Thyroid gland (tissue), 4 donors: ENCODE measurements around the gene MPPED2. TPM values are rescaled to one million over a fixed set of nuclear protein-coding genes. Genes with fewer than 3 reads are reported as not detected.

Source experiments
- DNase-seq, 2 donors: peaks; one replicate each; pipeline ENCODE4 v3.0.0-alpha.2; 2019
- H3K27ac ChIP-seq, 3 donors: fragments of 200-600 bp; sonication (generic); 1 replicate in 2 of 3; 2 replicates in 1 of 3; pipeline ENCODE4 v1.5.1; 2016 to 2019; ENCODE audit warnings: mild to moderate bottlenecking in 1 of 3, moderate library complexity in 1 of 3
- H3K27me3 ChIP-seq: fragments of 200-600 bp; sonication (generic); one replicate; pipeline ENCODE4 v1.5.1; 2019
- H3K36me3 ChIP-seq, 2 donors: fragments of 200-600 bp; sonication (generic); one replicate each; pipeline ENCODE4 v1.5.1; 2016 to 2019
- H3K4me1 ChIP-seq, 2 donors: fragments of 200-600 bp; sonication (generic); one replicate each; pipeline ENCODE4 v1.5.1; 2017 to 2019
- H3K4me3 ChIP-seq, 3 donors: fragments of 200-600 bp; sonication (generic); replicated peaks in 1 of 3; 1 replicate in 2 of 3; 2 replicates in 1 of 3; pipeline ENCODE4 v1.5.1; 2016; ENCODE audit warnings: mild to moderate bottlenecking in 1 of 3
- H3K9me3 ChIP-seq: fragments of 200-600 bp; sonication (generic); one replicate; pipeline ENCODE4 v1.5.1; 2017
- POLR2A ChIP-seq, 2 donors: fragments of 450-650 bp; IDR thresholded peaks; one replicate each; pipeline ENCODE4 v1.6.1; 2017; ENCODE audit warnings: antibody characterized with exemption in 2 of 2, mild to moderate bottlenecking in 2 of 2, moderate library complexity in 1 of 2
- WGBS, 2 donors: methylation state at CpG; one replicate each; pipeline ENCODE4 v1.1.5; 2017; 5-methylcytosine and 5-hydroxymethylcytosine counted together
- intact Hi-C: fragments of 100-400 bp; cut with DNase I; formaldehyde crosslinking; loops from one replicate; pipeline ENCODE4 v1.15.1; 2023
- total RNA-seq, 4 donors: library from RNA; depleted of rRNA; stranded (reverse); fragments of >200 nt; gene quantifications; one replicate each; pipeline ENCODE4 v1.2.3, GENCODE V29; 2016
- TF ChIP-seq, protein P1 (sequence below), 6 experiments: fragments of 200-600 bp in 3 of 6; fragments of 450-650 bp in 3 of 6; sonication (generic) in 3 of 6; IDR thresholded peaks; one replicate each; pipeline ENCODE4 v1.5.1; 2016 to 2019; ENCODE audit warnings: antibody characterized with exemption in 6 of 6, mild to moderate bottlenecking in 2 of 6, inconsistent platforms in 1 of 6, moderate library complexity in 1 of 6

The MPPED2 gene
- total RNA-seq, 4 donors from 2014 or later = 35.5 to 103 (median 75.0) TPM

GRCh38 chr11:30617762-30618161 lies 31.6 kb upstream of the MPPED2 start:
- H3K4me3 ChIP-seq = no peak overlapping the region
- no peak overlapping the region for H3K27ac ChIP-seq
- intact Hi-C loops = no loop called here
- no peak for DNase-seq
- no peaks in the 10 kb centered on the region for H3K36me3 ChIP-seq
- no peaks in the 10 kb centered on the region for H3K9me3 ChIP-seq
- H3K27me3 ChIP-seq = no peaks in the 10 kb centered on the region
- no peaks in the 10 kb centered on the region for H3K4me1 ChIP-seq
- TF ChIP-seq, protein P1, sequence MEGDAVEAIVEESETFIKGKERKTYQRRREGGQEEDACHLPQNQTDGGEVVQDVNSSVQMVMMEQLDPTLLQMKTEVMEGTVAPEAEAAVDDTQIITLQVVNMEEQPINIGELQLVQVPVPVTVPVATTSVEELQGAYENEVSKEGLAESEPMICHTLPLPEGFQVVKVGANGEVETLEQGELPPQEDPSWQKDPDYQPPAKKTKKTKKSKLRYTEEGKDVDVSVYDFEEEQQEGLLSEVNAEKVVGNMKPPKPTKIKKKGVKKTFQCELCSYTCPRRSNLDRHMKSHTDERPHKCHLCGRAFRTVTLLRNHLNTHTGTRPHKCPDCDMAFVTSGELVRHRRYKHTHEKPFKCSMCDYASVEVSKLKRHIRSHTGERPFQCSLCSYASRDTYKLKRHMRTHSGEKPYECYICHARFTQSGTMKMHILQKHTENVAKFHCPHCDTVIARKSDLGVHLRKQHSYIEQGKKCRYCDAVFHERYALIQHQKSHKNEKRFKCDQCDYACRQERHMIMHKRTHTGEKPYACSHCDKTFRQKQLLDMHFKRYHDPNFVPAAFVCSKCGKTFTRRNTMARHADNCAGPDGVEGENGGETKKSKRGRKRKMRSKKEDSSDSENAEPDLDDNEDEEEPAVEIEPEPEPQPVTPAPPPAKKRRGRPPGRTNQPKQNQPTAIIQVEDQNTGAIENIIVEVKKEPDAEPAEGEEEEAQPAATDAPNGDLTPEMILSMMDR (IDR thresholded peaks at IDR 0.05) = no peak
- no peak for TF ChIP-seq POLR2A (IDR thresholded peaks at IDR 0.05)

DNA sequence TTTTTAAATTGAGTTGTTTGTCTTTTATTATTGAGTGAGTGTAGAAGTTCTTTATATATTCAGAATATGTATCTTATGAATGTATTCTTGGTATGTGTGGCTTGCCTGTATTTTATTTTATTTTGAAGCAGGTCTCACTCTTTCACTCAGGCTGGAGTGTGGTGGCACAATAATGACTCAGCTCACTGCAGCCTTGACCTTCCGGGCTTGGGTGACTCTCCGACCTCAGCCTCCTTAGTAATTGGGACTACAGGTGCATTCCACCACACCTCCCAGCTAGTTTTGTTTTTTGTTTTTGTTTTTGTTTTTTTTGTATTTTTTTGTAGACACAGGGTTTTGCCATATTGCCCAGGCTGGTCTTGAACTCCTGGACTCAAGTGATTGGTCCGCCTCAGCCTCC lies 24.5 kb upstream of the MPPED2 start:
- 92 to 95% methylated on average over 3 of the region's 3 CpGs for WGBS, 2 donors
- no peak overlapping the region for H3K27ac ChIP-seq
- DNase-seq = no peak
- no peaks in the 10 kb centered on the region for H3K9me3 ChIP-seq
- H3K4me1 ChIP-seq = no peaks in the 10 kb centered on the region
- H3K27me3 ChIP-seq = no peaks in the 10 kb centered on the region
- intact Hi-C loops = no loop called here
- no peak for TF ChIP-seq POLR2A (IDR thresholded peaks at IDR 0.05)
- TF ChIP-seq, protein P1 (IDR thresholded peaks at IDR 0.05) = no peak
- H3K4me3 ChIP-seq = no peak overlapping the region
- no peaks in the 10 kb centered on the region for H3K36me3 ChIP-seq

DNA sequence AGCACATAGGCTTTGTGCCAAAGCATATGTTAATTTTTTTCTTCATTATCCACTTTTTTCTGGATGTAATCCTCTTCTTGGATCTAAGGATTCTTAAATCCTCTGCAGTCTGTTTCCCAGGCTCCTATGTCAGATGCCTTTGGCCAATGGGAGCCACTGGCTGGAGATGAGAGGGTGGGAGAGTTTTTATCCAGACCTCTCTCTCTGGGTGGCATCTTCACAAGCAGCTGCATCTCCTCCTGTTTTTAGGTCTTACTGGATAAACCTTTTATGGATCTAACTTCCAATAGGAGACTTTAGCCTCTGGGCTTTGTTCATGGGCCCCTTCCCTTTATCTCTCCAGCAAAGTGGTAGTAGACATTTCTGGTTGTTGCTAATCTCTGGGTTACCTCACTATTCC lies 22.4 kb upstream of the MPPED2 start:
- no peak for DNase-seq
- H3K4me3 ChIP-seq = no peak overlapping the region
- no peaks in the 10 kb centered on the region for H3K9me3 ChIP-seq
- no peaks in the 10 kb centered on the region for H3K4me1 ChIP-seq
- TF ChIP-seq, protein P1 (IDR thresholded peaks at IDR 0.05) = no peak
- TF ChIP-seq POLR2A (IDR thresholded peaks at IDR 0.05) = no peak
- no peaks in the 10 kb centered on the region for H3K36me3 ChIP-seq
- intact Hi-C loops = no loop called here
- H3K27me3 ChIP-seq = no peaks in the 10 kb centered on the region
- H3K27ac ChIP-seq = no peak overlapping the region

DNA sequence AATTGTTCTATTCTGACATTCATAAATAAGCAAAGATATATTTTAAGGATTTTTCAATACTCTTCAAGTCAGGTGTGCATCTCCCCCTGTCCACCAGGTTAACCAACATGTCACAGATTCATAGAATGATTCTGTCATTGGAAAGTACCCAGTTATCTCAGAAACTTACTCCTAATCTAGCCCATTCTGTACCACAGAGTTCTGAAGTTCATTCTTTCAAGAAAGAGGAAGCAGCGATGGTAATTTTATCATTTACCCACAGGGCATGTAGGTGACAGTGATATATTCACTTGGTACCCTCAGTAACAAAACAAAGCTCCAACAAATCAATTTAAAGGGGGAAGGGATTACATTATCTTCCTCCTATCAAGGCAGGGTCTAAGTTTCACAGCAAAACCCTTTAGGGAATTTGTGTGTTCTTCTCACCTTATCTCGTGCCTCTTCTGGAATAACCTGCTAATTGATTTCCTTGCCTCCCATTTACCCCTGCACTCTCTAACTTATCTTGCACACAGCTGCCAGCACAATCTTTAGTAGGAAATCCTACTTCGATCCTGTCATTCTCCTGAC lies 19.0 kb upstream of the MPPED2 start:
- 57 to 64% methylated on average over 3 of the region's 3 CpGs for WGBS, 2 donors
- intact Hi-C loops = no loop called here
- no peaks in the 10 kb centered on the region for H3K36me3 ChIP-seq
- no peak for DNase-seq
- no peaks in the 10 kb centered on the region for H3K27me3 ChIP-seq
- H3K9me3 ChIP-seq = no peaks in the 10 kb centered on the region
- no peaks in the 10 kb centered on the region for H3K4me1 ChIP-seq
- no peak overlapping the region for H3K4me3 ChIP-seq
- TF ChIP-seq, protein P1 (IDR thresholded peaks at IDR 0.05) = no peak
- no peak for TF ChIP-seq POLR2A (IDR thresholded peaks at IDR 0.05)
- H3K27ac ChIP-seq = no peak overlapping the region

DNA sequence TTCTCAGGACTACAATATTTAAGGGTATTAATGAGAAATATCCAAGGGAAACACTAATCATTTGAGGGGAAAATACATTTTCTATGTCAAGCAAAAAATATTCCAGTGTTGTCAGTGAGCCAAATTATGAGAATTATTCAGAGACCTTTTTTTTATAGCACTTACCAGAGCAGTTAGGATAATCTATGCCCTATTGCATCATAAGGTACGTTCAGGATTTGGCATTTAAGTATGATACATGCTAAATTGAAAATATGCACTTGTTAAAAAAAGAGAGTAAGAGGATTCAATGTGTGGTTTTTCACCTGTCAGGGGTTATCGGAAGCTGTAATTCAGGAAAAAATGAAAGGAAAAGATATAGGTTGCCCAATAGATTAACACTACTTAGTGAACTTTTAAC lies 17.2 kb upstream of the MPPED2 start:
- Histone ChIP-seq H3K4me1 (no peaks in the 10 kb centered on the region), H3K9me3 (no peaks in the 10 kb centered on the region), H3K4me3 (no peak overlapping the region), H3K36me3 (no peaks in the 10 kb centered on the region), H3K27me3 (no peaks in the 10 kb centered on the region), H3K27ac (no peak overlapping the region)
- intact Hi-C loops = no loop called here
- TF ChIP-seq, protein P1 (IDR thresholded peaks at IDR 0.05) = no peak
- TF ChIP-seq POLR2A (IDR thresholded peaks at IDR 0.05) = no peak
- no peak for DNase-seq
- 85 to 94% methylated on average over 2 of the region's 2 CpGs for WGBS, 2 donors
